T-helper 1 cell (primary cell): ENCODE data around the gene NR0B2.

ENCODE experiments used
- DNase-seq, 5 donors: peaks; one replicate each; pipeline ENCODE4 v3.0.0-alpha.2; 2012 to 2020

Gene NR0B2

DNA sequence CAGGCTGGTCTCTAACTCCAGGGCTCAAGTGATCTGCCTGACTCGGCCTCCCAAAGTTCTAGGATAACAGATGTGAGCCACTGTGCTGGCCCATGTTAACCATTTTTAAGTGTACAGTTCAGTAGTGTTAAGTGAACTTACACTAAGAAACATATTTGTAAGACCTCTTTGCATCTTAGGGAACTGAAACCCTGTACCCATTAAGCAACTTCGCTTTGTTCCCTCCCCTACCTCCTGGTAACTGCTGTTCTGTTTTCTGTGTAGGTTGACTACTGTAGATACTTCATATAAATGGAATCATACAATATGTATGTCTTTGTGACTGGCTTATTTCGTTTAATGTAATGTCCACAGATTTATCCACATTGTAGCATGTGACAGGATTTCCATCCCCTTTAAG, 18.8 kb upstream of the NR0B2 start:
- no peak for DNase-seq

DNA sequence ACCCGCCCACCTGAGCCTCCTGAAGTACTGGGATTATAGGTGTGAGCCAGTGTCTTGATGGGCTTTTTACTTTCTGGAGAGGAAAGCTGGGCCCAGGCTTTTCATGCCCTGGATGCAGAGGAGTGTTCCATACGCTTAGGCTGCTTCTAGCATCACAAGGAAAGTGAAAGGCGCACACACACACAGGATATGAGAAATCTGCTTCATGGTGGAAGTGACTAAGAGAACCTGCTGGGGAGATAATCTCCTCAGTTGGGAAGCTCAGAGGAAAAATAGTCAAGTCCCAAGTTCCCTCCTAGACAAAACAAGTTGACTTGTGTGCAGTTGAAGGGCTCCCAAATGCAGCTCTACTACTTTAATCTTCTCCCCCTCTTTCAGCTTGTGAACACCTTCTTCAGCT, 9.9 kb upstream of the NR0B2 start:
- peak in 1 of 5 donors; percentile 18 for DNase-seq

DNA sequence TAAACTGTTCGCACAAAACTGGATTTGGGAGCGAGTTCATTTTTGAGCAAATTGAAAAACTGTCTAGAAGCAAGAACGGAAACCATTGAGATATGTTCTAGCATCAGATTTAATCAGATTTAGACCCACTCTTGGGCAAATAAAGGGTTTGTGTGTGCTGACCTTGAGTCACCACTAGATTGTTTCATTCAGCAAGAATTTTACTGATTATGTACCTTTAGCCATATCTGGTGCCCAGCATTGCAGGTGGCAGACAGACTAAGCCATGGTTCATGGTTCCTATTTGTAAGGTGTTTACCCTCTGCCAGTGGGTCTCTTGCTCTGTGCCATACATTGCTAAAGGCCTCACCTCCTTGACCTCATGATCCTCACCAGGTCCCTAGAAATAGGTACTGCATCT, 9.1 kb upstream of the NR0B2 start:
- no peak for DNase-seq

- DNase-seq: no peak
Observed at GRCh38 chr1:26922431-26922729, 8.6 kb upstream of the NR0B2 start.

DNA sequence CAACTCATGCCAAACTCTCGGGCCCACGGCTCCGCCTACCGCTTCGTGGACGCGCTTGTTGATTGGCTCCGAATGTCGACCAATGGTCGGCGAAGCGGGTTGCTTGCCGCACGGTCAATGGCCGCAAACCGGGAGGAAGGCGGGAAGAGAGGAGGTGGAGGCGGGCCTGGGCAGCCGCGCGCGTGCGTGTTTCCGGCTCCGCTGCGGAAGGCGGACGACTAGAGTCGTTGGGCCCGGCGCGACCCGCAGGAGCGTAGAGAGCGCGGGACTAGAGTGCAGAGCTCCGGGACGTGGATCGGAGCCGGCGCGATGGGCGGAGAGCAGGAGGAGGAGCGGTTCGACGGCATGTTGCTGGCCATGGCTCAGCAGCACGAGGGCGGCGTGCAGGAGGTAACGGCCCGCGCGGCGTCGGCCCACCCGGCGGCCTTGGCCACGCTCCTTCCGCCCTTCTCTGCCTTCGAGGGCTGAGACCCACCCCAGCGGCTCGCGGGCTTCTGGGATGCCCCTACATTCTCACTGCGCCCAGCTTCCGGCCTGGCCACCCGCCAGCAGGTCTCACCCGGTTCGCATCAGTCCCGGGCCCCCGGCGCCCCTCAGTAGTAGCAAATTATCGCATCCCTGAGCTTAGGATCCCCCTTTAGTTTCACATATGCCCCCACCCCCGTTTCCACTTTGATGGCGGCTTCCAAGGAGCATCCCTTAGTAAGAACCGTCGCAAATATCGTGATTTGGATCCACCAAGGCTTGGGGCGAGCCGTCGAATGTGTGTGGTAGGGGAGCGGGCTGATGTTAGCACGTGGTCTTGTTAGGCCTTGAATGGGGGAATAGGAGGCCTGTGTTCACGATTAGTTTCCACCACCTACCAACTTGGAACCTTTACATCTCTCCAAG, 8.0 kb upstream of the NR0B2 start, which contains the start of gene NUDC:
Gene NUDC, plus strand, starts transcription at position 204 of the 891 bp plus-strand sequence. Its CDS starts 106 bp downstream, at position 310.
- peak; percentile 90 to 97 (median 94) for DNase-seq

- no peak for DNase-seq
Observed at GRCh38 chr1:26921126-26921539, 7.4 kb upstream of the NR0B2 start.

- no peak for DNase-seq
Observed at GRCh38 chr1:26915204-26915842, 1.5 kb upstream of the NR0B2 start.

DNA sequence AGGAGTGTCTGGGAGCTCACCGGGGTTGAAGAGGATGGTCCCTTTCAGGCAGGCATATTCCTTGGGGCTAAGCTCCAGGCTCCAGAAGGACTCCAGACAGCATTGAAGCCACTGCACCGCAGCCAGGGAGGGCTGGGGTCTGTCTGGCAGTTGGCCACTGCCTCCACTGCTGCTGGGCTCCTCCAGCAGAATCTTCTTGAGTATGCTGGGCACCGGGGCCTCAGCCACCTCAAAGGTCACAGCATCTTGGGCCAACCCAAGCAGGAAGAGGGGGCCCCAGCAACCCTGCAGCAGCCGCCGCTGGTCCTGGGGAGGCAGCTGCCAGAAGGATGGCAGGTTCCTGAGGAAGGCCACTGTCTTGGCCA, 404 bp downstream of the NR0B2 start:
- no peak for DNase-seq

- DNase-seq: no peak
Observed at GRCh38 chr1:26912147-26912490, 1.7 kb downstream of the NR0B2 start.

GRCh38 chr1:26911399-26912146, 2.2 kb downstream of the NR0B2 start:
- DNase-seq: no peak

DNA sequence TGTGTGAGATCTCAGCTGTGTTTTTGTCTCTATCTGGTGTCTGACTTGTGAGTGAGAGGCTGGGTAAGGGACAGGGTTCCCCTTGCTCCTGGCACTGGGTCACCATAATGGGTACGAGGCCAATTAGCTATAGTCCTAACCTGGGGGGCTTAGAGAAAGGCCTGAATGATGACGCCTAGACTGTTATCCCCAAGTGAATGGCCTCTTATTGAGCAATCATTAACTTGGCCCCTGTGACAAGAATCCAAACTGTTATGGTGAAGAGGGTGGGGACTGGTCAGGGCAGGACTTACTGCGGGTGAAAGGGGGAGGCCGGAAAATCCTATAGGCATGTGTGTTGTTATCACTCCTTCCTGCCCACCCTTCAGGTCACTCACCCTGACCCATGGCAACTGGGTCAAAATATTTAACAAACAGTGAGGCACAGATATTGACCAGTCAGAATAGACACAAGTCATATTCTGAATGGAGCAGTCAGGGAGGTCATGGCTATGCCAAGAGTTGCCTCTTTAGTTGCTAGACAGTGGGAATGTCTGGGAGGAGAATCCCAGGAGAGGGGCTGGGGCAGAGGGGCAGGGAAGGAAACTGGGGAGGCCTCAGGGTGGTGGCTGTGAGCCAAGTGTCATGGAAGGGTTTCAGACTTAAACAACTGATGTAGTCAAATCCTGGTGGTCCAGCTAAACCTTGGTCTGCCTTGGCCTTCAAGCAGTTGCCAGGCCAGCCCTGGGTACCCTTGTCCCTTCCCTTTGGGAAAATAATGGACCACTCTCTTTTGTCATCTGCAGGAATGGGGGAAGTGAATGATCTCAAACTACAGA, 3.2 kb downstream of the NR0B2 start:
- no peak for DNase-seq

- no peak for DNase-seq
Observed at GRCh38 chr1:26909951-26910342, 3.8 kb downstream of the NR0B2 start.

DNA sequence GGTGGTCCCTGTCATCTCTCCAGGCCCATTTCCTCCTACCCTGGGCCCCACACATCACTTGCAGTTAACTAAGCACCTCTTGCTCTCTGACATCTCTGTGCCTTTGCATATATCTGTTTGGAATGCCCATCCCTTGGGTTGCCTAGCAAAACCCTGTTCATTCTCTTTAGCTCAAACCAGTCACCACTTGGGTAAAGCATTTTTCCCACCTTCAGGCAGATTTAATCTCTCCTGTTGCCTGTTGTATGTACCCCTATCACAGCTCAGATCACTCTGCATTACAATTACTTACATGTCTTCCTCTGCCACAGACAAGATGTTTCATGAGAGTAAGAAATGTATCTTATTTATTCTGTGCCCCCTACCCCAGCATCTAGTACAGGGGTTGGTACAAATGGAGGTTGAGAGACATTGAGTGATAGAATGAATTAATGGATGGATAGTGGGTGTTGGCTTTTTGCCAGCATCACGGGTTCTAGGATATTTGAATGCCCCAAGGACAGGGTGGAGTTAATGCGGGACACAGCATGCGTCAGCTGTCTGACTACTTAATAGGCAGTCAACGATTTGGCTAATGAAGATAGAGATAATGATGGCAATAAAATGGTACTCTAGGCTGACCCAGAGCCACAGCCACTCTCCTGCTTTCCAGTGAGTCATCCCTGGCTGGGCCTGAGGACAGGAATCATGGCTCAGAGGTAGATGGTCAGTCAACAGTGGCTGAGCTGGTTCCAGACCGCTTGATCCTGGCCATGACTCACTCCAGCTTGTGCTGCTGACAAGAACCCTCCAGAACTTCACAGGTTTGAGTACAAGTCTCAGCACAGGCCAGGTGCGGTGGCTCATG, 6.5 kb downstream of the NR0B2 start:
- DNase-seq: no peak

- no peak for DNase-seq
Observed at GRCh38 chr1:26900815-26901511, 12.8 kb downstream of the NR0B2 start.

GRCh38 chr1:26900001-26900814, 13.6 kb downstream of the NR0B2 start, which contains the start of gene GPATCH3:
GPATCH3 (minus strand) TSS chr1:26900467; CDS start chr1:26900442, 25 bp downstream.
- DNase-seq: peak; percentile 73 to 89 (median 84)

DNA sequence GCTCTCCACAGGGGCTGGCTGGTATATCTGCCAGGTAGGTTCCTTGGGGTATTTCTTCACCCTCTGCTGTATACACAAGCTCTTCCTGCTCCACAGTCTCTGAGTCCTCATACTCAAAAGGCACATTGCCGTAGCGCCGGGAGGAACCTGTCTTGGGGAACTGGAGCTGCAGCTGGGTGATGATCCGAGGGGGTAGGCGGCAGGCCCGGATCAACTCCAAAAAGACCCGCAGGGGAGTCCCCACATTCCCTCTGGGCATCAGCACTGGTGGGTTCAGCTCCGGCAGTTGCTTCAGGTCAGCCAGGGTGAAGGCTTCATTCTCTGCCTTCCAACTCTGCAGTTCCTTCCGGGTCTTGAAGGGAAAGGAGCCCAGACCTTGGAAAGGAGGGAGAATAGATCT, 16.4 kb downstream of the NR0B2 start:
- no peak for DNase-seq

GRCh38 chr1:26894263-26894662, 19.5 kb downstream of the NR0B2 start:
- no peak for DNase-seq

- no peak for DNase-seq
Observed at GRCh38 chr1:26890467-26890796, 23.3 kb downstream of the NR0B2 start.

DNA sequence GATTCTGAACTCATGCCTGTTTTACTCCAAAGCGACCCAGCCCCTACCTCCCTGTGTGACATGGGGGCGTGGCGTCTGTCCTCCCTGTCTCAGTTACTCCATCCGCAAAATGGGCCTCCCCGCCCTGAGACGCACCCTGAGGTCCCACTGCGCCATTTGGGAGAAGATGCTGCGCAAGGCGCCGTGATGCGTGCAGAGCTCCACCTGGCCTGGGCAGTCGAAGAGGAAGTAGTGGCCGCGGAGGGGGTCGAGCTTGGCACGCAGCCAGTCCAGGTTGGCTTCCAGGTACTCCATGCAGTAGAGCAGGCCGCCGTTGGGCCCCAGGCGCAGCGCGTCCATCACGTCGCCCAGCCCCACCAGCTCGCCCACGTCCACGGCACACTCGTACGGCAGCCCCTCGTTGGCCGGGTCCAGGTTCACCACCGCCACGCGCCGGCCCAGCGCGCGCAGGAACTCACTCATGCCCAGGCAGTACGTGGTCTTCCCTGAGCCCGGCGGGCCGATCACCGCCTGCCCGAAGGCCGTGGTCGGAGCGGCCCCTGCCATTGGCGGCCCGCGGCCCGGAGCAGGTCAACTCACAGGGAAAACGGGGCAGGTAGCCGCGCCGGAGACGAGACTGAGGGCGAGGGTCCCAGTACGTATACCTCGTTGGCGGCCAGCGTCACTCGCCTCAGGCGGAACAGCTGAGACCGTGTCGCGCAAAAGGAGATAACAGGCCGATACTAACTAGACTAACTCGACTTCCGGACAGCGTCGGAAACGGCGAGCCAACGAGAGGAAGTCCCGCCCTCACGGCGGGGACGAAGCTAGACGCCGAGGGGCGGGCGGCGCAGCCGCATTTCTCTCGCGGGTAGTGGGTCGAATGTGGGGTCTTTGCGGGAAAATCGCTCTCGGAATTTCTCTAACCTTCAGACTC, 24.0 kb downstream of the NR0B2 start, which contains the start of gene GPN2:
Gene GPN2, minus strand, starts transcription at position 733 of the 916 bp plus-strand sequence. Its CDS starts 187 bp downstream, at position 546.
- DNase-seq: peak; percentile 57 to 84 (median 72)
